Upper lobe of right lung (tissue), 1 donor: ENCODE data around the gene TMEM60. TPM values are rescaled to one million over a fixed set of nuclear protein-coding genes. Genes with fewer than 3 reads are reported as not detected.

ENCODE experiments used
- ATAC-seq: fragments of 200-7000 bp; cut with Tn5 transposase; one replicate; pipeline ENCODE4 v1.9.1; 2020; ENCODE audit warnings: mild to moderate bottlenecking, moderate library complexity
- DNase-seq: peaks from one replicate; pipeline ENCODE4 v3.0.0-alpha.2; 2020
- H3K27ac ChIP-seq: fragments of 200-600 bp; one replicate; pipeline ENCODE4 v1.8.0; 2022
- H3K27me3 ChIP-seq: fragments of 200-600 bp; one replicate; pipeline ENCODE4 v1.8.0; 2022; ENCODE audit warnings: mild to moderate bottlenecking
- H3K36me3 ChIP-seq: fragments of 200-600 bp; one replicate; pipeline ENCODE4 v1.8.0; 2022
- H3K4me1 ChIP-seq: fragments of 200-600 bp; one replicate; pipeline ENCODE4 v1.8.0; 2022
- H3K4me3 ChIP-seq: fragments of 200-600 bp; one replicate; pipeline ENCODE4 v1.8.0; 2022; ENCODE audit warnings: mild to moderate bottlenecking
- H3K9me3 ChIP-seq: fragments of 200-600 bp; one replicate; pipeline ENCODE4 v1.8.0; 2022
- intact Hi-C: fragments of 100-400 bp; cut with DNase I; formaldehyde crosslinking; loops from one replicate; pipeline ENCODE4 v1.11.0; 2022
- total RNA-seq: library from RNA; stranded (reverse); fragmentation: NEBNext Ultra II Directional; extraction: Animal tissue kit (Norgen Biotek cat#: 25700); gene quantifications from one replicate; pipeline ENCODE4 v1.2.1, GENCODE V29; 2021
- TF ChIP-seq, protein P1 (sequence below): fragments of 200-600 bp; IDR thresholded peaks from one replicate; pipeline ENCODE4 v1.8.0; 2022; ENCODE audit warnings: antibody characterized with exemption
- donor health status: DM: no; HTN: yes; CAD: no; lungs with severe emphysema.

TMEM60 gene
- total RNA-seq, 1 donor from 2014 or later, result 22.8 TPM

GRCh38 chr7:77746164-77746823, 51.9 kb downstream of the TMEM60 start:
- intact Hi-C loops, result no loop called here
- Histone ChIP-seq H3K4me3 (no peak overlapping the region), H3K27ac (no peak overlapping the region), H3K27me3 (no peaks in the 10 kb centered on the region), H3K9me3 (no peaks in the 10 kb centered on the region), H3K4me1 (no peaks in the 10 kb centered on the region), H3K36me3 (peaks cover 10% of the 10 kb centered on the region)
- TF ChIP-seq, protein P1, sequence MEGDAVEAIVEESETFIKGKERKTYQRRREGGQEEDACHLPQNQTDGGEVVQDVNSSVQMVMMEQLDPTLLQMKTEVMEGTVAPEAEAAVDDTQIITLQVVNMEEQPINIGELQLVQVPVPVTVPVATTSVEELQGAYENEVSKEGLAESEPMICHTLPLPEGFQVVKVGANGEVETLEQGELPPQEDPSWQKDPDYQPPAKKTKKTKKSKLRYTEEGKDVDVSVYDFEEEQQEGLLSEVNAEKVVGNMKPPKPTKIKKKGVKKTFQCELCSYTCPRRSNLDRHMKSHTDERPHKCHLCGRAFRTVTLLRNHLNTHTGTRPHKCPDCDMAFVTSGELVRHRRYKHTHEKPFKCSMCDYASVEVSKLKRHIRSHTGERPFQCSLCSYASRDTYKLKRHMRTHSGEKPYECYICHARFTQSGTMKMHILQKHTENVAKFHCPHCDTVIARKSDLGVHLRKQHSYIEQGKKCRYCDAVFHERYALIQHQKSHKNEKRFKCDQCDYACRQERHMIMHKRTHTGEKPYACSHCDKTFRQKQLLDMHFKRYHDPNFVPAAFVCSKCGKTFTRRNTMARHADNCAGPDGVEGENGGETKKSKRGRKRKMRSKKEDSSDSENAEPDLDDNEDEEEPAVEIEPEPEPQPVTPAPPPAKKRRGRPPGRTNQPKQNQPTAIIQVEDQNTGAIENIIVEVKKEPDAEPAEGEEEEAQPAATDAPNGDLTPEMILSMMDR, result no peak
- DNase-seq (no peak), ATAC-seq (no peak)

GRCh38 chr7:77745746-77746145, 52.5 kb downstream of the TMEM60 start:
- no peak overlapping the region for H3K4me3 ChIP-seq
- intact Hi-C loops, result no loop called here
- peaks cover 6% of the 10 kb centered on the region for H3K36me3 ChIP-seq
- no peak for ATAC-seq
- H3K27me3 ChIP-seq, result no peaks in the 10 kb centered on the region
- H3K4me1 ChIP-seq, result no peaks in the 10 kb centered on the region
- H3K27ac ChIP-seq, result no peak overlapping the region
- H3K9me3 ChIP-seq, result no peaks in the 10 kb centered on the region
- TF ChIP-seq, protein P1, result no peak
- no peak for DNase-seq

Other genes with a start within 250 kb of the TMEM60 start
- gene RSBN1L, start 102.0 kb downstream of the TMEM60 start, total RNA-seq, result 27.7 TPM
- gene PHTF2, start 339 bp upstream of the TMEM60 start, total RNA-seq, result 14.4 TPM